IPS-18a (cell line): ENCODE data around the gene PSD.

Experiments
- H3K27ac ChIP-seq: one replicate; pipeline ENCODE4 v1.5.1; 2013; ENCODE audit warnings: low read length
- H3K27me3 ChIP-seq: one replicate; pipeline ENCODE4 v1.6.1; 2013; ENCODE audit warnings: mild to moderate bottlenecking, low read length; ENCODE audit not compliant: control insufficient read depth, insufficient read depth
- H3K36me3 ChIP-seq: one replicate; pipeline ENCODE4 v1.6.1; 2013; ENCODE audit warnings: low read depth, low read length; ENCODE audit not compliant: control insufficient read depth
- H3K4me1 ChIP-seq: one replicate; pipeline ENCODE4 v1.6.1; 2013; ENCODE audit warnings: low read depth, low read length; ENCODE audit not compliant: control insufficient read depth
- H3K4me3 ChIP-seq: one replicate; pipeline ENCODE4 v1.5.1; 2013; ENCODE audit warnings: low read length
- H3K9ac ChIP-seq: one replicate; pipeline ENCODE4 v1.6.1; 2013; ENCODE audit warnings: mild to moderate bottlenecking, low read length, moderate library complexity
- H3K9me3 ChIP-seq: one replicate; pipeline ENCODE4 v1.6.1; 2013; ENCODE audit warnings: low read depth, low read length; ENCODE audit not compliant: control insufficient read depth

PSD gene

DNA sequence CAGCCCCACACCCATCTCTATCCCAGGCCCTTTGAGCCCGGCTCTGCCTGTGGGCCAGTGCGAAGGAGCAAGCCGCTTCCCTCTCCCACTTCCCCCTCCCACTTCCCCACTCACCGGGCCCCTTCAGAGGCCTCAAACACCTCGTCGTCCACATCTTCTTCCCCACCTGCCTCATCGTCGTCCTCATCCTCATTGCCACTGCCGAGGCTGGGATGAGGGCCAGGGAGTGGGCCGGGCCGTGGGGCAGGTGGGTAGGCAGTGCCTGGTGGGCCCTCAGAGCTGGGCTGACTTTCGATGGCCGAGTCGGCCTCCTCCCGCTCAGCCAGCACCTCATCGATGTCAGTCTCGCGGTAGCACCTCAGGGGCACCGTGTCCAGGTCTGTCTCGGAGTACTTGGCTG is 3.8 kb downstream of the PSD start:
- Histone ChIP-seq H3K9ac (no peak overlapping the region), H3K27me3 (peaks cover 38% of the 10 kb centered on the region), H3K36me3 (no peaks in the 10 kb centered on the region), H3K9me3 (no peaks in the 10 kb centered on the region), H3K4me3 (no peak overlapping the region), H3K27ac (no peak overlapping the region), H3K4me1 (peaks cover 12% of the 10 kb centered on the region)

DNA sequence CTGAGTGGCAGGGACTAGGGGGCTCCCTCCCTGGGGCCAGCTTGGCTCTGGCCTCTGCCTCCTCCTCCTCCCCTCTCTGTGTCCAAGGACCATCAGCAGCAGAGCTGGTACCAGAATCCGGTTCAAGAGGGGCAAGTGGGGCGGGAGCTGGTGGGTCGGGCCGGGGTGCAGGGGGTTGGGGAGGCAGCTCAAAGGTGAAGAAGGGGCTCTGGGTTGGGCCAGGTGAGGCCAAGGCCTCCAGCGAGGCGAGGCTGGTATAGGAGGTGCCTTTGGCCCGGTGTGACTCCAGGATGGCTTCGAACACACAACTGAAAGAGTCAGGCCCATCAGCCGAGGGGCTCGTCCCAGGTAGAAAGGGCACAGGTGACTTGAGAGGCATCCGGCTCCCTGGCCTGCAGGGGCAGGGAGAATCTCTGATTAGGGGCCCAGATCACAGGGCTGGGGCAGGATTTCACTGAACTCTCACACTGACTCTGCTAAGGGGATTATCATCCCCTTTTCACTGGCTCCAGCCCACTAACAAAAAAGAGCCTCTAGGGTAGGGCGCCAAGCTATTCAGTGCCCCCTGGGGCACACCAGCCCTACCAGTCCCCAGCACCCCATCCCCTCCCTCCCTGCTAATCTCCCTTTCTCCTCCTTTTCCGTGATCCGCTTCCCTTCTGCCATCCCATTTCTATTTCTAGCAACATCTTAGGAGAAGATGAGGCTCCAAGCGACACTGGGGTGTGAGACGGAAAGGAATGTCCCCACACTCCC is 4.6 kb downstream of the PSD start:
- Histone ChIP-seq H3K9me3 (no peaks in the 10 kb centered on the region), H3K27ac (no peak overlapping the region), H3K27me3 (peaks cover 45% of the 10 kb centered on the region), H3K4me3 (no peak overlapping the region), H3K36me3 (no peaks in the 10 kb centered on the region), H3K9ac (no peak overlapping the region), H3K4me1 (peaks cover 16% of the 10 kb centered on the region)

DNA sequence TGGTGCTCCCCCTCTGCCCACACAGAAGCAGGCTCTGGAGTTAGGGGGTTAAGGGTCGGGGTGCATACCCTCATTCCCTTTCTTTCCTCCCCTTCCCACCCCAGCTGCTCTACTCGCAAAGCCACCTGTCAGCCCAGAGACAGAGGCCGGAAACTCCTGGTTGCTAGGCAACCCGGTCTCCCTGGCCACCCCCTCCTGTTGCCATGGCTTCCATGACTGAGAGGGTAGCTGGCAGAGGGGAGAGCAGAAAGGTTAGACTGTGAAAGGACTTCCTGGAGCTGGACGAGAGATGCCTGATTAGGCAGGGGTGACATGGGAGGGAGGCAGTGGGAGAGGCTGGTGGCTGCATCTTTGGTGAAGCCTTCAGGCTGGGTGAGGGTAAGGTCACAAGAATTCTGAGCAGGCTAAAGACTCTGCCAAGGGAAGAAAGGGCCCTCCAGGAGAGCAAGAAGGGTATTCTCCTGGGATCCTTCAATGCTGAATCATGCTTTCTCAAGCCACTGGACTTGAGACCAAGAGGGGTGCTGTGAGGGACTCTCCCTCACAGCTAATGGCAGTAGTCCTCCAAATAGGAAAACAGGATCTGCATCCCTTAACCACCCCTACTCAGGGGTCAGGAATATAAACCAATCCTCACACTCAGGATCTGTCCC is 5.4 kb downstream of the PSD start:
- Histone ChIP-seq H3K36me3 (no peaks in the 10 kb centered on the region), H3K4me3 (no peak overlapping the region), H3K9me3 (no peaks in the 10 kb centered on the region), H3K9ac (no peak overlapping the region), H3K4me1 (peaks cover 16% of the 10 kb centered on the region), H3K27ac (no peak overlapping the region), H3K27me3 (peaks cover 50% of the 10 kb centered on the region)

DNA sequence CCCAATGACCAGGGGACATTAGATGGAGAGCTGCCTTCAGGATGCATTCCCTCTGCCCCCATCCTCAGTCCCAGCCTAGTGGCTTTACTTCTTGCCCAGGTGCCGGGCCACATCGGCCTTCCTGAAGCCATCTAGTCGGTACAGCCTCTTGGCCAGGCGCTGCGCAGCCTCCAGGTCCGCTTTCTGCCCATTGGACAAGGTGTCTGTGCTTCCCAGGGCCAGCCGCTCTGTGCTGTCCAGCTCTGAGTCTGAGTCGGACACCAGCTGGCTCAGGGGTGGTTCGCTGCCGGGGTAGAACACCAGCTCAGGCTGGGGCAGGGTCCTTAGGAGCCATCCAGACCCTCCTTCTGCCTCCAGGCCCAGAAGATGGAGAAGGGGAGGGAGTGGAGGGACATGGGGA is 6.3 kb downstream of the PSD start:
- Histone ChIP-seq H3K36me3 (no peaks in the 10 kb centered on the region), H3K9ac (no peak overlapping the region), H3K4me1 (peaks cover 16% of the 10 kb centered on the region), H3K27me3 (peaks cover 54% of the 10 kb centered on the region), H3K27ac (no peak overlapping the region), H3K4me3 (no peak overlapping the region), H3K9me3 (no peaks in the 10 kb centered on the region)

DNA sequence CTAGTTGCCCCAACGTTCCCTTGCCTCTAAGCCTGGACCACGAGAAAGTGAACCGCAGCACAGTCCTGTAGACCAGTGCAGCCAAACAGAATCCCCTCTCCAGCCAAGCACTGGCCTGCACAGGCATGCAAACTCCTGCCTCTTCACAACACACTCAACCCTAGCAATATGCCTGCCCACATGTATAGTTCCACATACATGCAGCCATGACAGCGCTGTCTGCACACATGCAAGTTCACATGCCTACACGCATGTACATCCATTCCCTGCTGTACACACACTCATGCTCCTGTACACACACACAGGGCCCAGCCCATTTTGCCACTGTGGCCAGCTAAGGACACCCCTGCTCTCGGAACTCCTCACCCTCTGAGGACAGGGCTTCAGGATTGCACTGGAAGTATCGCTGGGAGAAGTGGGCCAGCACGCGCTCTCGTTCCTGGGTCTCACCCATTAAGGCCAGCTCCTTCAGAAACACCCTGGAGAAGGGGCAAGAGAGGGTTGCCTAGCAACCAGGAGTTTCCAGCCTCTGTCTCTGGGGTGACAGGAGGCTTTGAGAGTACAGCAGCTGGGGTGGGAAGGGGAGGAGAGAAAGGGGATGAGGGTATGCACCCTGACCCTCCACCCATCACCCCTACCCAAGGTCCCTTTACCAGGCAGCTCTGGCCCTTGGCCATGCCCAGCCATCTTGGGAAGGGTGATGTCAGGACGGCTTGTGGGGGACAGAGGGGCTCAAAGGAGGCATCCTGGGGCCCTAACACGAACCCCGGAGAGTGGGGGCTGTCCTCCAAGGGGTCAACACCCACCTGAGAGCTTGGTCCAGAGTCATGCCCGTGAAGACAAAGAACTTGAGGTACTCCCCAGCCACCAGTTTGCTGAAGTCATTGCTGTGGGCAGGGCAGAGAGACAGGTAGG is 7.0 kb downstream of the PSD start:
- H3K9ac ChIP-seq = no peak overlapping the region
- no peaks in the 10 kb centered on the region for H3K9me3 ChIP-seq
- H3K4me3 ChIP-seq = peak overlapping the region; percentile 59
- H3K4me1 ChIP-seq = peaks cover 16% of the 10 kb centered on the region
- H3K36me3 ChIP-seq = no peaks in the 10 kb centered on the region
- H3K27ac ChIP-seq = no peak overlapping the region
- H3K27me3 ChIP-seq = peaks cover 61% of the 10 kb centered on the region

DNA sequence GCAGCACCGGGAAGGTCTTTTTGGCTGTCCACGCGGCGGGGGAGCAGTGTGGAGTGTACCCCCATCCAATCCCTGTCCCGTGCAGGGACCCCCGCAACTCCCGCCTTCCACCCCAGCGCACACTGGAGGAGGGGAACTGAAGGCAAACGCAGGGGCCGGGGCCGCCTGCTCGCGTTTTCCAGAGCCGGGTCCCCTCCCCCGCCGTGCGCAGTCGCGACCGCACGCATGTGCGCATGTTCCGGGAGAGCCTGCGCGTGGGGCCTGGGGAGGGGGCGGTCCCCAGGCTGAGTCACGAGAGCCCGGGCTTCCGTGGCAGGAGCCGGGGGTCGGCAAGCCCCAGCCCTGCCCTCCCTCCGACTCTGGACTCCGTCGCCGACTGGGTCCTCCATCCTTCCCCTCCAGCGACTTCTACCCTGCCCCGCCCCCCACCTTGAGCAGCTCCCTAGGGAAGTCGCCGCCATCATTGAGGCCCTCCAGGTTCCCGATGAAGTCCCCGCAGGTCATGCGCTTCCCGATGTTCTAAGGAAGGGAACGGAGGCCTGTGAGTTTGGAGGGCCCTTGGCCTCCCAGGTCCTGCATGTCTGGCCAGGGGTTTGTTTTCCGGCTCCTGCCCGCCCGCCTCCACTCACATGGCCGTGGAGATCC is 8.0 kb downstream of the PSD start:
- Histone ChIP-seq H3K36me3 (no peaks in the 10 kb centered on the region), H3K4me1 (peaks cover 16% of the 10 kb centered on the region), H3K27ac (no peak overlapping the region), H3K9me3 (no peaks in the 10 kb centered on the region), H3K9ac (peak overlapping the region; percentile 32), H3K4me3 (peak overlapping the region; percentile 59), H3K27me3 (peaks cover 63% of the 10 kb centered on the region)

DNA sequence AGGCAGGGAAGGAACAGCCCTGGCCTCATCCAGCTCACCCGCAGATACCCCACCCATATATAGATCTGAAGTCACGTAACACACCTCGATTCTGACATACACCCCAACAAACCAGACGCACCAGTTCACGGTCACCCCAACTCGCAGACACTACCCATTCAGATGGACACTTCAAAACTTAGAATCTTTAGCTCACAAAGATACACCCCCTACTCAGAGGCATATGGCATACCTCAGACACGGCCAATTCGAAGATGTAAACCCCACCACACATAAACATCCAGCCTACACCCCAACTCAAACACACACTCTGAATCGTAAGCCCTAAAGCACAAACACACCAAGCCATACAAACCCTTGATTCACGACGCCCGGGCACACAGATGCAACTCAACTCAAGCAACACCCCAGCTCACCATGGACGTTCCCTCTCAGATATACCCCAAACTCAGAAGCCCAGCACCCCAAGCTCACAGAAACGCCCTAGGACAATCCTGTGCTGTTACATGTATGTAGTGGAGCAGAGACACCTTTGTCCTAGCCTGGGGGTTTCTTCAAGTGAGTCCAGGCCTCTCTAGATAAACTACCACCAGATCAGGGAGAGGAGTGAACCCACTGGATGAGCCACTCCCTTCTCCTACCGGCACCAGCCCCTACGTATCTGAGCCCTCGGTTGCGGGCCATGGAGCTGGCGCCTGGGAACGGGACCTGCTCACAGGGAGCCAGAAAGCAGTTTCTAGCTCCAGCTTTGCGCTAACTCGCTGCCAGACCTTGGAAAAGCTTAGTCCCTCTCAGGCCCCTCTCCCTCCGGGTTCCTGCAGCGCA is 8.8 kb downstream of the PSD start:
- Histone ChIP-seq H3K27me3 (peaks cover 63% of the 10 kb centered on the region), H3K4me1 (peaks cover 16% of the 10 kb centered on the region), H3K27ac (no peak overlapping the region), H3K9me3 (no peaks in the 10 kb centered on the region), H3K36me3 (no peaks in the 10 kb centered on the region), H3K9ac (no peak overlapping the region), H3K4me3 (peak overlapping the region; percentile 59)

DNA sequence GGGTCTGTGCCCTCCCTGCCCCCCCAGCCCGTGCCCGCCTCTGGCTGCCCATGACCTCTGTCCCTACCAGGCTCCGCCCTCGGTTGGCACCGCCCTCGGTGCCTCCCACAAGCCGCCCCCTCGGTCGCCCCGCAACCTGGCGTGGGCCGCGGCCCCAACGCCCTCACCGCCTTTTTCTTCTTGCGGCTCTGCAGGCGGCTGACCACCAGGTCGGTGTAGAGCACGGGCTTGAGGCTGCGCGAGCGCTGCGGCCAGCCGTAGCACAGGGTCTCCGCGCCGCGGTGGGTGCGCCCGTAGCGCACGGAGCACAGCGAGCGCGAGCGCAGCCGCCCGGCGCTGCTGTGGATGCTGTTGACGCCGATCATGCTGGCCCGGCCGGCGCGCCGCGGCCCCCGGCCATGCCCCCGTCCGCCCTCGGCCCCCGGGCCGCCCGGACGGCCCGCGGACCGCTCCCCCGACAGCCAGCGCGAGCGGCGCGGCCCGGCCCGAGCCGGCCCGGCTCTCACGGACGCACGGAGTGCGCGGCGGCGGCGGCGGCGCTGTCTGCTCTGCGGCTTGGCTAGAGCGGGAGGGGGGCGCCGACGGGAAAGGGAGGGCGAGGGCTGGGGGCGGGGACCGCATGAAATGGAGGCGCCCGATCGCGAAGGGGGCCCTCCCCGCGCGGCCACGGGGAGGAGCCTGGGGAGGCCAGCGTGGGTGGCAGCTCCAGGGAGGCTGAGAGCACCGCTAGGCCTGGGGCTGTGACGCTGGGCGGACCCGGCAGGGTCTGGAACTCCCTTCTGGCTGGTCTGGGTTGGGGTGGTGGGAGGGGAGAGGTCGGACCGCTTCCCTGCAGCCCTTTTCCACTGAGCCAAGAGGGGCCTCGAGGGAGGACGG is 9.6 kb downstream of the PSD start:
- Histone ChIP-seq H3K27ac (no peak overlapping the region), H3K36me3 (no peaks in the 10 kb centered on the region), H3K4me1 (peaks cover 16% of the 10 kb centered on the region), H3K4me3 (peak overlapping the region; percentile 59), H3K9me3 (no peaks in the 10 kb centered on the region), H3K27me3 (peaks cover 63% of the 10 kb centered on the region), H3K9ac (no peak overlapping the region)

DNA sequence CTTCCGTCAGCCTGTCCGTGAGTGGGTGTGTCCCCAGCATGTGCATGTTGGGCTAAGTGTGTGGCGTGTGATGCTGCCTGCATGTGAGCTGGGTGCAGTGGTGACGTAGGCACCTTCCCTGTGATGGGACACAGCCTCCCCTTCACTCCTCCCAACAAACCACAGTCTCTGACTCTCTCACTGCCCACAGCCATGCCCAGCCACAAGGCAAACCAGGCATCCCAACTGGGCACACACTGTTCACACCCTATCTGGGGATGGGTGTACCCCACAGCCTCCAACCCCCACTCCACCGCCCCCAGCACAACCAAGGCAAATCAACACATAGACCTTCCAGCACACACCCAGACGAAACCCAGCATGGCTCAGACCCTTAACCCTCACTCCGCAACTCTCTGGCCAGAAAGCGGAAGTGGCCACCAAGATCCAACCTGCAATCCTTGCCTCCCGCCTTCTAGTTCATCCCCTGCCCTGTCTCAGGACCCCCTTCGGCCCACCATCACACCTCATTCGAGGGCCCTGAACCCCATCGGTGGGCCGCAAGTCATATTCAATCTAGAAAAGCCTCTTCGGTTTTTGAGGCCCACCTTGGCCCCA is 10.4 kb downstream of the PSD start:
- Histone ChIP-seq H3K27me3 (peaks cover 63% of the 10 kb centered on the region), H3K4me3 (peak overlapping the region; percentile 36), H3K27ac (no peak overlapping the region), H3K9ac (no peak overlapping the region), H3K9me3 (no peaks in the 10 kb centered on the region), H3K36me3 (no peaks in the 10 kb centered on the region), H3K4me1 (peaks cover 12% of the 10 kb centered on the region)
